Epithelial cell of esophagus (primary cell): ENCODE results near the gene VEGFA.
A peak's percentile ranks its signal among the peaks of the same experiment; 100 is the strongest.

Source experiments
- DNase-seq: peaks from one replicate; pipeline ENCODE4 v3.0.0; 2010; ENCODE audit warnings: low read depth
- H3K4me3 ChIP-seq: 2 replicates; pipeline ENCODE4 v1.5.1; 2011; ENCODE audit warnings: mild to moderate bottlenecking, low read length, control low read depth
- CTCF ChIP-seq: IDR thresholded peaks from 2 replicates; pipeline ENCODE4 v1.5.1; 2011; ENCODE audit warnings: low read depth, mild to moderate bottlenecking, low read length, control low read depth, inconsistent platforms; ENCODE audit not compliant: insufficient read depth; ENCODE audit errors: missing control alignments

VEGFA gene

GRCh38 chr6:43769526-43770371 is at the start of gene VEGFA:
TSS of gene VEGFA (plus strand) at chr6:43770211.
- peak within 1 kb of the TSS; percentile 96 for H3K4me3 ChIP-seq
- peak; percentile 95 for TF ChIP-seq CTCF
- DNase-seq = peak; percentile 86

GRCh38 chr6:43720999-43721398 is 49.0 kb upstream of the VEGFA start:
- DNase-seq = no peak
- no peak overlapping the region for H3K4me3 ChIP-seq
- TF ChIP-seq CTCF = no peak

- no peak for DNase-seq
- H3K4me3 ChIP-seq = no peak overlapping the region
- no peak for TF ChIP-seq CTCF
Measured at GRCh38 chr6:43722920-43723545, 47.0 kb upstream of the VEGFA start.

- peak; percentile 81 for TF ChIP-seq CTCF
- H3K4me3 ChIP-seq = no peak overlapping the region
- peak; percentile 92 for DNase-seq
Measured at GRCh38 chr6:43723737-43724295, 46.2 kb upstream of the VEGFA start.

- no peak for TF ChIP-seq CTCF
- no peak overlapping the region for H3K4me3 ChIP-seq
- no peak for DNase-seq
Measured at GRCh38 chr6:43724354-43724753, 45.7 kb upstream of the VEGFA start.

- TF ChIP-seq CTCF = no peak
- H3K4me3 ChIP-seq = no peak overlapping the region
- peak; percentile 95 for DNase-seq
Measured at GRCh38 chr6:43724914-43725642, 44.9 kb upstream of the VEGFA start.
